ENCODE measurements around the gene ADA.

- TF ChIP-seq CTCF (optimal IDR thresholded peaks at IDR 0.05 in 1 of 3, IDR thresholded peaks at IDR 0.05 in 1 of 3, conservative IDR thresholded peaks at IDR 0.05 in 1 of 3; ENCODE audit: extremely low read depth in 1 of 3, insufficient read depth in 2 of 3, low read length in 3 of 3) (no peak), EZH2 (IDR thresholded peaks at IDR 0.05; ENCODE audit: low read length) (no peak)
These were observed 27.3 kb downstream of the ADA start for GRCh38 chr20:44624152-44624551.

Data from keratinocyte (primary cell).